ENCODE data around the gene STOML1.

GRCh38 chr15:73955861-73956742 lies 36.0 kb downstream of the STOML1 start:
- TF ChIP-seq POLR2A (IDR thresholded peaks at IDR 0.05) (no peak), CTCF (IDR thresholded peaks at IDR 0.05) (no peak)
